ENCODE results near the gene C1orf232.

DNA sequence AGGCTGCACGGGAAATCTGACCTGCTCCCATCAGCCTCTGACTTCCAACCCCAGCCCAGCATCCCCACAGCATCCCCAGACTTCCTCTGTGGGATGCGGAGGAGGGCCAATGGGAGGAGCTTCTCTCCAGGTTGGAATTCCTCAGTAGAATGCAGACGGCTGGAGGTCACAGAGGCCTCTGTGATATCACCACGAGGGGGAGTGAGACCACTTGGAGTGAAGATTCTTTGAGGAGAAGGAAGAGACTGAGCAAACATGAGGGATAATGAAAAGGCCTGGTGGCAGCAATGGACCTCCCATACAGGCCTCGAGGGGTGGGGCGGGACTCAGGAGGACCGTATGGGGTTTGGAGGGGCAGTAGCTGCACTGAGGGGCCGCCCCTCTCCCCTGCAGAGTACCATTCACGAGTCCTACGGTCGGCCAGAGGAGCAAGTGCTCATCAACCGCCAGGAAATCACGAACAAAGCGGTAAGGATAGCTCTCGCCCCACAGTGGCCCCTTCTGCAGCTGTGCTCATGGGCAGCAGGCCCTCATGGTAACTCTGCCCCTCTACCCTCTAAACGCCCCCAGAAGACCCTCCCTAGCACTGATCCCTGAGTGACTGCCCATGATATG, 21.7 kb upstream of the C1orf232 start, which contains the start of gene CATSPER4:
- TF ChIP-seq YY1 (IDR thresholded peaks at IDR 0.05; ENCODE audit: insufficient read depth, insufficient read length) = no peak
- TF ChIP-seq ZNF274 (IDR thresholded peaks at IDR 0.05; ENCODE audit: low read depth, low read length) = no peak
